NCI-H1105 (cell line): Measurements from ENCODE around the gene QPCT.
A peak's percentile ranks its signal among the peaks of the same experiment; 100 is the strongest.
"Not testable (repeated sequence)": the region's sequence is repeated elsewhere in the genome, so short reads cannot be mapped to it uniquely, and the experiment has no call there.

Source experiments
- DNase-seq: peaks from one replicate; lab custom pipeline; 2025; lab: John Stamatoyannopoulos, UW

The QPCT gene

DNA sequence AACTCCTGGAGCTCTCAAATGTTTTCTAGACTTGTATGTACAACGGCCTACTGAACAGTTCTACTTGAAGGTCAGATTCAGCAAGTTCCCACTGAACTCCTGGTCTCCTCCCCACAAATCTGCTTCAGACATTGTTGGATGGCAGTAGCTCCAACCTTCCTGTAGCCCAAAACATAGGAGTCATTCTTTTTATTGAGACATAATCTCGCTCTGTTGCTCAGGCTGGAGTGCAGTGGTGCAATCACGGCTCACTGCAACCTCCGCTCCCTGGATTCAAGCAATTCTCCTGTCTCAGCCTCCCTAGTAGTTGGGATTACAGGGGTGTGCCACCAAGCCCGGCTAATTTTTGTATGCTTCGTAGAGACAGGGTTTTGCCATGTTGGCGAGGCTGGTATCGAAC, 47.3 kb downstream of the QPCT start:
- DNase-seq: no peak

DNA sequence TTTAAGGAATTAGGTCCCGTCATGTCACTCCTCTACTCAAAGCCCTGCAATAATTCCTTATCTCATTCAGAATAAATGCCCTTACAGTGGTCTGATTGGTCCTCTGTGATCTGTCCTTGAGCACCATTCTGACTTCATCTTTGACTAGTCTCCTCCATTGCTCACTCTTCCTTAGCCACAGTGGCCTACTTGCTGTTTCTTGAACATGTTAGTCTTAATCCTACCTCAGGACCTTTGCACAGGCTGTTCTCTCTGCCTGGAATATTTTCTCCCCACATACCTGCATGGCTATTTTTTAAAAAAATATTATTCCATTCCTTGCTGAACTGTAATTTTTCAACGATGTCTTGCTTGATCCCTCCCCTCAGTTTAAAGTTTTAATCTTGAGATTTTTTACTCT, 48.0 kb downstream of the QPCT start:
- DNase-seq: no peak

DNA sequence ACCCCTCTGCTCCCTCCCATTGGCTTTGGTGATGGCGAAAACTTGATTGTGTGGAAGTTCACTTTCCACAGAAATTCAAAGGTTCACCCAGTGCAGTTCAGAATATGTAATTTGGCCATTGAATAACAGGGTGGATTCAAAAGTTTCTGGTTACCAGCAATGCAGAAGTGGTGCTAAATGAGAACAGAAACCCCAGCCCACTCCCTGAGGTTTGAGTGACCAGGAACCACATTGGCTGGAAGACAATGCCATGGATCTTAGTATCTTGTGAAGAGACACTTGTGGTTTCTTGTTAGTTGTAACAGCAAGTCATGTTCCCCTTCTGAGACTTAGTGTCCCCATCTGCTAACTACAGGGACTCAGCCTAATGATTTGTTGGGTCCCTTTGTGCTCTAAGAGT, 49.8 kb downstream of the QPCT start:
- DNase-seq: no peak

DNA sequence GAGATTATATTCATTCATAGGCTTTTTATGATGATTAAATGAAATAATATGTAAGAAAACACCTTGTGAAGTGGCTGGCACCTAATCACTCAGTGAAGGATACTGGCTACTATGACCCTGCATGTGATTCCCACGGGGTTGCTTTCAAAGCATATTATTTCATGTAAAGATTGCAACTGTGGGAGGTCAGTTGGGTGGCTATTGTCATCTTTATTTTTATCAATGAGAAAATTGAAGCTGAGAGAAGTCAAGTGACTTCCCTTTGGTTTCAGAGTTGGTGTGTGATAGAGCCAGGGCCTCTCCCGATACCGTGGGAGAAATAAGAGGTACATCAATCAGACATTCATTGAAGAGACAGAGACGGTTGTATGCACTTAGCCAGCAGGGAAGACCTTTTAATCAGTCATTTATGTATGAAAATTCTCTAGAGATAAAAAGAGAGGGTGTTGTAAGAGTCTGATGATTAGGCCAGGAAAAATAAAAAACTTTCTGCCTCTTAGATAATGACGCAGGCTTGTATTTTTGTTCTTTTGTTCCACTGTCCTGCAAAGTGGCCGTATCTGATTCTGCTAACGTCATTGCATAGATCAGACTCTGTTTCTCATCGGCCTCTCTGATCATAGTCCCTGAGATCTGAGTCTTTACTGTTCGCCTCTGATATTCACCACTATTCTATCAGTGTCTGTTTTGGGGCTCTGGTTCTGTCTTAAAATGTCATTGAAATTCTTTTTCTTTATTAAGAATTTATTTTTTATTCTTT, 50.5 kb downstream of the QPCT start:
- DNase-seq: no peak

DNA sequence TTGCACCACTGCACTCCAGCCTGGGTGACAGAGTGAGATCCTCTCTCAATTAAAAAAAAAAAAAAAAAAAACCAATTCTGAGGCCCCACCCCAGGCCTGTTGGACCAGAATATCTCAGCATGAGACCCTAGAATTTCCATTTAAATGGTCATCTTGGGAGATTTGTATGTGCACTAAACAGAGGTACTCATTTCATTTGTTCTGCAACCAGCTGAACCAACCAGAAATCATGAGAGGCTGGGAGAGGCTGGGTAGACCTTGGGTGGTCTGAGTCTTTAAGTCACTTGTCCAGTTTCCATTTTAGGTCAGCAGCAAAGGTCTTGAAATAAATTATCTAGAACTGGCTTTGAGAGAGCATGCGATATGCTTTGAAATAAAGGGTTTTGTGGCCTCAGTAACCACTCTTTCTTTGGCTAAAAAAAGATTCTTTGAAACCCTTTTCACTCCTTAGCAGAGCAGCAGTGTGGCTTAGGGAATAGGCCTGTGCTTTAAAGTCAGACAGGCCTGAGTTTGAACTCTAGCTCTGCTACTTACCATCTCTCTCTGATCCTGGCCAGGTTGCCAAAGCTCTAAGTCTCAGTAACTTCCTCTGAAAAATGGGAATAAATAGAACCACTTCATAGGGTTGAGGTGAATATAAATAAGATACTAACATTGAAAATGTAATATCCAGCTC, 52.6 kb downstream of the QPCT start:
- no peak for DNase-seq

DNA sequence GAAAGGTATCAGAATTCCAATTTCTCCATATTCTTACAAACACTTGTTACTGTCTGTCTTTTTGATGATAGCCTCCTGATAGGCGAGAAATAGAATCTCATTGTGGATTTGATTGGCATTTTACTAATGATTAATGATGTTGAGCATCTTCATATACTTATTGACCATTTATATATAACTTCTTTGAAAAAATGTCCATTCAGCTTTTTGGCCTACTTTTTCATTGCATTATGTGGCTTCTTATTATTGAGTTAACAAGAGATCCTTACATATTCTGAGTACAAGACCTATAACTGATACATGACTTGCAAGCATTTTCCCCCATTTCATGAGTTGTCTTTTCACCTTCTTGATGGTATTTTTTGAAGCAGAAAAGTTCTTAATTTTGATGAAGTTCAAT, 54.6 kb downstream of the QPCT start:
- DNase-seq: no peak

DNA sequence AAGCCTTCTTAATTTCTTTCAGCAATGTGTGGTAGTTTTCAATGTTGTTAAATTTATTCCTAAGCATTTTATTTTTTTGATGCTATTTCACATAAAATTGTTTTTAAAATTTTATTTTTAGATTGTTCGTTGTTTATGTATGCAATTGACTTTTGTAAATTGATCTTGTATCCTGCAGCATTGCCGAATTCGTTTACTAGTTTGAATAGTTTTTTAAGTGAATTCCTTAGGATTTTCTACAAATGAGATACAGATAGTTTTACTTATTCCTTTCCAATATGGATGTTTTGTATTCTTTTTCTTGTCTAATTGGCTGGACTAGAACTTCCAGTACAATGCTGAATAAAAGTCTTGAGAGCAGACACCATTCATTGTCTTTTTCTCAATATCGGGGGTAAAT, 55.6 kb downstream of the QPCT start:
- DNase-seq: no peak

DNA sequence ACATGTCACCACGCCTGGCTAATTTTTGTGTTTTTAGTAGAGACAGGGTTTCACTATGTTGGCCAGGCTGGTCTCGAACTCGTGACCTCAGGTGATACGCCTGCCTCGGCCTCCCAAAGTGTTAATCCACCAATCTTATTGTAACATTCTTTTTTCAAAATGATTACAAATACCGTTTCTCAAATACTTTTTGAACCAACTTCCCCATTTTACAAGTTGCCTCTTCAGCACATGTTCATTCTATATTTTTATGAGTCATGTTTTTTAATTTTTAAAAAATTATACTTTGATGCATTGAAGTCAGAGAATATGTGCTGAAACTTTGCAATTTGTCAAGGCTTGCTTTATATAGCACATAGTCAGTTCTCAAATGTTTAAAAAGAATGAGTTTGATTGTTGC, 58.2 kb downstream of the QPCT start:
- no peak for DNase-seq

DNA sequence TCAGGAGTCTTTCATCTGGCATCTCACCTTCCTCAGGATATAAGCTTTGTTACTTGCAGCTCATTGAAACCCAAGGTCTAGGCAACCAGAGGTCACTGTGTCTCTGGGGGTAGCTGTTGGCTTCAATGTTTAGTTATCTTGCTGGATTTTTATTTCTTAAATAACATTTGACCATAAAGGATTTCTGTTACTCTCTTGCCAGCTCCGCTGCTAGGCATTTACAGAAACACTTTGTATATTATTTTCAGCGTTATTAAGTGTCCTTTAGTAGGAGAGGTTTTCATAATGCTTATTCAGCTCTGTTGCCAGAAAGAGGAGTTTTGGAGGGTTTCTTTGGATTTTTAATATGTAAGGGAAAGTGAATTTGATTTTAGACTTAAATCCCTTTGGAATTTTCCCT, 61.4 kb downstream of the QPCT start:
- DNase-seq: no peak

DNA sequence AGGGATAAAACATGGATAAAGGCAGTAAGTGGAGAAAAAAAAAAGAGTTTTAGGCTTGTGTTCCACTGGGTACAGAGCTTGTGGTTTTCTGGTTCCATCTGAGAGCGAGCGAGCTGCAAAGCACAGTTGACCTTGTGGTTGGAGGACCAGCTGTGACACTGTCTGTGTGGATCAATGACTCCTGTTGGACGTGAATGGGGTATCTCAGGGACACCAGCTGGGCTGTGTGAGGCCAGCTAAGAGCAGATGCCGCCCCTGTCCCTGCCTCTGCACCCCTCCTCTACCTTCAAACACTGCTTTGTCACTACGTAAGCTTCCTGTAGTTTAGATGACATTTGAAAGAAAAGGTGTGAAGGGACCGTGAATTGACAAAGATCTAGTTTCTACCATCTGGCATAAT, 67.8 kb downstream of the QPCT start:
- DNase-seq: no peak

DNA sequence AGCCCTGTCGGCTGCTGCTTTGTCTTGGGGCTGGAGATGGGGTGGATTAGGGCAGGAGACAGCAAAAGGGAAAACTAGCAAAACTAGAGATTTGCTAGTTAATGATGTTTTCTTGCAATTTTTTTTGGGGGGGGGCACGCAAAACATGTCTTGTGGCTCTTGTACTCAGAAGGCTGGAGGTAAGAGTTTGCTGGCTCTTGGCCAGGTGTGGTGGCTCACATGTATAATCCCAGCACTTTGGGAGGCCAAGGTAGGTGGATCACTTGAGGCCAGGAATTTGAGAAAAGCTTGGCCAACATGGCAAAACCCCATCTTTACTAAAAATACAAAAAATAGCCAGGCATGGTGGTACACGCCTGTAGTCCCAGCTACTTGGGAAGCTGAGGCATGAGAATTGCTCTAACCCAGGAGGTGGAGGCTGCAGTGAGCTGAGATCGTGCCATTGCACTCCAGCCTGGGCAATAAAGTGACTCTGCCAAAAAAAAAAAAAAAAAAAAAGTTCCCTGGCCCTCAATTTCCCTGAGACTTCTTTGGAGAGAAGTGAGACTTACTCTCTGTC, 69.6 kb downstream of the QPCT start:
- DNase-seq: not testable (repeated sequence)

DNA sequence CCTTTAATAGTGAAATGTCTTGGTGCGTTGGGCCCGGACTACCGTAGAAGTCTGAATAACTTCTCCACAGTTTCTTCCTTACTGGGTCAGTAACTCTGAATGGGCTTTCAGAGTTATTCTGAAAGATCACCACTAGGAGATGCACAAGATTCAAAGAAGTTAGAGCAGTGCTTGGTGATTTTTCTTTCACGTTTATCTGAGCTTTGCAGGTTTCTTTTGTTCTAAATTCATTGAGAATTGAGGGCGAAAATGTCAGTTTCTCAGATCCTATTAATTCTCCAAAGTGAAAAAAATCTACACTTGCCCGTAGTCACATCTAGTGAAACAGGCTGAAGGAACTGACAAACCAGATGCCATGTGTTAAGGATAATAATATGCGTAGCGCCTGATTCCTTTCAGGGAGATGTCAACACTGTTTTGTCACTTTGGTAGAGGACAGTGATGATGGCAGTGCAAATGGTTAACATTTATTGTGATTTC, 70.1 kb downstream of the QPCT start:
- DNase-seq: peak; percentile 7

DNA sequence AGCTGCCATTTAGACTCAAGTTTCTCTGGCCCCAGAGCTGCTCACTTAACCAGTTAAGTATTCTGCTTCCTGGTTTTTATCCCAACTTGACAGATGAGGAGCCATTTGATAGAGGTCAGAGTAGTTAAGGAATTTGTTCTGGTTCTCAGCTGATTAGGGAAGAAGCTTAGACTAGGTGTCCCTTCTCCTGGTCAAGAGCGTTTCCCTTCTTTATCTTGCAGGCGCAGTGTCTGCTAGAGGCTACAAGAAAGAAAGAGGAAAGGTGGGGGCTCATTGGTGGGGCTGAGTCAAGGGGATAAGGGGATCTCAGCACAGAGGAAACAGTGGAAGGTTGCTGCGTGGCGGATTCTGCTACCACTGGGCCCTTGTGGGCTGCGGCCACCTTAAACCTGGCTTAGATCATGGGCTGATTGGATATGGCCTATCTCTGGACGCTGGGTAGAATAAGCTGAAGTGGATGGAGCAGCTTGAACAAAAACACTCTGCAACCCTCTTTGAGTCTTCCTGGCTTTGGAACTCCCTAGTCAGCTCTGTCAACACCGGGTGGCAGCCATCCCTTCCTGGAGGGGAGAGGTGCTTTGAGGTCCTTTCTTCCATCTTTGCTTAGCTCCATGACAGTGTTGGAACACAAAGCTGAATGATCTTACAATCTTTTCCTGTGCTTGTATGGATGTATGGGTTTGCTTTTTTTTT, 70.8 kb downstream of the QPCT start:
- DNase-seq: no peak

DNA sequence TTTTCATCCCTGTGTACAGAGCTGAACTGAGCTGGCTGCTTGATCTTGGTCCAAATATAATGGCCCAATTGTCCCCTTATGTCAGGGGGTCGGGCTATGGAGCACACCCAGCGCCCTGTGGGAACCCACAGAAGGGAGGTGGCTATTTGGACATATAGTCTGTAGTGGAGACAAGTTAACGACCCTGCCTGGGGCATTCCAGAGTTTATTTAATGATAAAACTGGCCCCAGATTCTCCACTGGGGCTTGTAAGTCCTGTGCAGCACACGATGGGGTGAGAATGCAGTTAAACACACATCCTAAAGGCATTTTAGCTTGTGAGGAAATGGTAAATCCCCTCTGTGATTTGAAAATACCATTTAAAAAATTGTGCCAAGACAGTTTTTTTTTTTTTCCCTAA, 72.9 kb downstream of the QPCT start:
- DNase-seq: no peak

DNA sequence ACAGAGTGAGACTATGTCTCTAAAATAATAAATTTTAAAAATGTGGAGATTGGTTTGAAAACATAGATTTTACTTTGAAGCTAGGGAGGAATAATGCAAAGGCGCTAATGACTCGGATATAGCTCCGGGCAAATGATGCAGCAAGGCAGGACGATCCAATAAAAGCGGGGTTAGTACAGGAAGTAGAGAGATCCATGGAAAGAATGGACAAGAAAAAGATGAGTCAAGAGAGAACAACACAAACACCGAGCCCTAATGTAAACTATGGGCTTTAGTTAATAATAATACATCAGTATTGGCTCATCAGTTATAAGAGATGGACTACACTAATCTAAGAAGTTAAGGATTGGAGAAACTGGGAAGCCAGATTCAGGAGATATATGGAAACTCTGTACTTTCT, 74.5 kb downstream of the QPCT start:
- no peak for DNase-seq

DNA sequence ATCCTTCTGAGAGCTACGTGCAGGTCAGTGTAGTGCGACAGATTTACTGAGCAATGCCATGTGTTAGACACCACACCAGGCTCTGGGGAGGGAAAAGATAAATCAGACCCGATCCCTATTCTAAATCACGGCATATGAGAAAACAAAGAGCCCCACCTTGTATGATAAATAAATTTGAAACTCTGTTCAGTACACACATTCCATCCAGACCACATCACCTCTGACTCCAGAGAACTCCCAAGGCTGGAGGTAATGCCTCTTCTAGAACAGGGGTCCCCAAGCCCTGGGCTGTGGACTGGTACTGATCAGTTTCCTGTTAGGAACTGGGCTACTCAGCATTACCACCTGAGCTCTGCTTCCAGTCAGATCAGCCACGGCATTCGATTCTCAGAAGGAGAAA, 77.3 kb downstream of the QPCT start:
- DNase-seq: no peak

DNA sequence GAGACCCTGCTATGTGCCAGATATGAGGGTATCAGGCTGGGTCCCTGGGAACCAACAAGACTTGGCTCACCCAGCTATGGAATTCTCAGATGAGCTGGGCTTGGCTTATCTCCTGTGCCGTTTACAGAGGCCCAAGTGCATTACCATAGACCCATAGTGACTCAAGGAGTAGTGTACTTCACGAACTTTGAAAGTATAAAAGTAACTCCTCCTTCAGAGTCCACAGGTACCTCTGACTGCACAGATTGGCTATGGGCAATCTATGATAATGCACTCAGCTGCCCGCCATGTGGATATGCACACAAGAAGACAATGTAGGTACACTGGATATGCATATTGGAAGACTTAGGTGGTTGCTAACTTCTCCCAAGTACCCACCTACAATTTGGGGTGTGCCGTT, 78.4 kb downstream of the QPCT start:
- DNase-seq: no peak
